HepG2 (cell line): ENCODE measurements around the gene MSI2. TPM values are rescaled to one million over a fixed set of nuclear protein-coding genes. Genes with fewer than 3 reads are reported as not detected.
A peak's percentile ranks its signal among the peaks of the same experiment; 100 is the strongest.

Source experiments
- DDIT3 ChIP-seq: sonication (generic); formaldehyde crosslinking; IDR thresholded peaks from 2 replicates; pipeline ENCODE4 v1.4.0; 2020; ENCODE audit warnings: mild to moderate bottlenecking, missing genetic modification reagents
- DNMT3B ChIP-seq: conservative IDR thresholded peaks from 2 replicates; pipeline ENCODE4 v1.6.1; 2016; ENCODE audit warnings: missing biosample characterization, control low read depth
- EEA1 ChIP-seq: sonication (generic); formaldehyde crosslinking; IDR thresholded peaks from 2 replicates; pipeline ENCODE4 v1.5.1; 2020; ENCODE audit warnings: mild to moderate bottlenecking, missing genetic modification reagents, borderline replicate concordance
- GATA4 ChIP-seq: sonication (generic); IDR thresholded peaks from 2 replicates; pipeline ENCODE4 v1.6.1; 2016; ENCODE audit warnings: antibody characterized with exemption, low read depth, borderline replicate concordance
- HOXD1 ChIP-seq: sonication (generic); formaldehyde crosslinking; IDR thresholded peaks from 2 replicates; pipeline ENCODE4 v1.5.0; 2020; ENCODE audit warnings: missing genetic modification reagents
- KLF11 ChIP-seq: IDR thresholded peaks from 2 replicates; pipeline ENCODE4 v1.6.1; 2016; ENCODE audit warnings: missing compliant biosample characterization
- MTA3 ChIP-seq: sonication (generic); formaldehyde crosslinking; IDR thresholded peaks from 2 replicates; pipeline ENCODE4 v1.4.0; 2020; ENCODE audit warnings: missing genetic modification reagents
- MTF1 ChIP-seq: sonication (generic); formaldehyde crosslinking; IDR thresholded peaks from 2 replicates; pipeline ENCODE4 v1.5.0; 2020; ENCODE audit warnings: missing genetic modification reagents
- NCOA1 ChIP-seq: sonication (generic); formaldehyde crosslinking; IDR thresholded peaks from 2 replicates; pipeline ENCODE4 v1.9.0; 2021; ENCODE audit warnings: missing genetic modification reagents
- PRDM10 ChIP-seq: sonication (generic); formaldehyde crosslinking; IDR thresholded peaks from 2 replicates; pipeline ENCODE4 v1.4.0; 2020; ENCODE audit warnings: low read depth, missing genetic modification reagents
- PRMT3 ChIP-seq: sonication (generic); formaldehyde crosslinking; IDR thresholded peaks from 2 replicates; pipeline ENCODE4 v1.8.1; 2022; ENCODE audit warnings: low read depth, mild to moderate bottlenecking, moderate library complexity, missing genetic modification reagents, borderline replicate concordance
- SCMH1 ChIP-seq: sonication (generic); formaldehyde crosslinking; IDR thresholded peaks from 2 replicates; pipeline ENCODE4 v1.9.0; 2021; ENCODE audit warnings: missing genetic modification reagents, mild to moderate bottlenecking, borderline replicate concordance
- SYNCRIP ChIP-seq: fragments of 200-400 bp; formaldehyde crosslinking; IDR thresholded peaks from 2 replicates; pipeline ENCODE4 v1.6.1; 2018; ENCODE audit warnings: mild to moderate bottlenecking, low read depth, low read length; ENCODE audit not compliant: insufficient read depth
- TRAFD1 ChIP-seq: sonication (generic); formaldehyde crosslinking; IDR thresholded peaks from 2 replicates; pipeline ENCODE4 v1.5.1; 2020; ENCODE audit warnings: missing genetic modification reagents, mild to moderate bottlenecking, borderline replicate concordance
- ZBTB14 ChIP-seq: sonication (generic); formaldehyde crosslinking; IDR thresholded peaks from 2 replicates; pipeline ENCODE4 v1.4.0; 2020; ENCODE audit warnings: missing genetic modification reagents
- ZNF10 ChIP-seq: sonication (generic); formaldehyde crosslinking; IDR thresholded peaks from 2 replicates; pipeline ENCODE4 v1.4.0; 2020; ENCODE audit warnings: mild to moderate bottlenecking, low read depth, missing genetic modification reagents, borderline replicate concordance
- ZNF180 ChIP-seq: sonication (generic); formaldehyde crosslinking; IDR thresholded peaks from 2 replicates; pipeline ENCODE4 v1.4.0; 2020; ENCODE audit warnings: low read depth, missing genetic modification reagents, borderline replicate concordance
- ZNF205 ChIP-seq: IDR thresholded peaks from 2 replicates; pipeline ENCODE4 v1.6.1; 2018; ENCODE audit warnings: missing biosample characterization, missing genetic modification reagents
- ZNF296 ChIP-seq: sonication (generic); formaldehyde crosslinking; conservative IDR thresholded peaks from 2 replicates; pipeline ENCODE4 v1.5.0; 2020; ENCODE audit warnings: mild to moderate bottlenecking, missing genetic modification reagents
- ZNF432 ChIP-seq: sonication (generic); formaldehyde crosslinking; IDR thresholded peaks from 2 replicates; pipeline ENCODE4 v1.5.0; 2020; ENCODE audit warnings: missing genetic modification reagents, mild to moderate bottlenecking, borderline replicate concordance
- ZNF567 ChIP-seq: sonication (generic); formaldehyde crosslinking; IDR thresholded peaks from 2 replicates; pipeline ENCODE4 v1.8.1; 2023; ENCODE audit warnings: mild to moderate bottlenecking, missing genetic modification reagents, borderline replicate concordance
- ZNF737 ChIP-seq: sonication (generic); formaldehyde crosslinking; IDR thresholded peaks from 2 replicates; pipeline ENCODE4 v1.5.0; 2020; ENCODE audit warnings: missing genetic modification reagents, mild to moderate bottlenecking, borderline replicate concordance
- polyA plus RNA-seq, 8 experiments: library from polyadenylated mRNA; depleted of rRNA in 3 of 8; stranded (reverse) in 7 of 8; unstranded in 1 of 8; fragments of >200 nt; fragmentation: Illumina TruSeq in 4 of 8; extraction: Trizol in 4 of 8; gene quantifications; 2 replicates each; pipeline versions ENCODE4 v1.2.1 to v1.2.3, GENCODE V29; 2011 to 2016; ENCODE audit warnings: low read depth in 4 of 8, missing spikeins in 1 of 8, mixed read lengths in 1 of 8; ENCODE audit not compliant: insufficient read depth in 1 of 8
- total RNA-seq, 5 experiments: library from RNA; depleted of rRNA; stranded (reverse); fragments of >200 nt; fragmentation: Illumina TruSeq; extraction: Trizol; gene quantifications; 2 replicates each; pipeline ENCODE4 v1.2.3, GENCODE V29; 2016; ENCODE audit warnings: low read depth in 1 of 5

Gene MSI2
- total and polyA plus RNA-seq, 2 of the 13 experiments (the other 11 are each of a cell fraction or from before 2014, with no cell fraction given) = 77.5 to 78.4 TPM

- peak; percentile 95 for TF ChIP-seq PRDM10 (CRISPR knock-in tag)
- TF ChIP-seq DNMT3B = no peak
- TF ChIP-seq GATA4 = peak; percentile 13; the same call in 1 of the 2 replicates
- TF ChIP-seq ZNF737 (CRISPR knock-in tag) = no peak
- TF ChIP-seq ZNF180 (CRISPR knock-in tag) = no peak
- no peak for TF ChIP-seq ZNF10
- no peak for TF ChIP-seq MTF1 (CRISPR knock-in tag)
- no peak for TF ChIP-seq DDIT3 (CRISPR knock-in tag)
- TF ChIP-seq ZNF432 (CRISPR knock-in tag) = no peak
- TF ChIP-seq TRAFD1 (CRISPR knock-in tag) = 0 out of 2 replicates have a peak, but pooled peaks have one; percentile 35
- TF ChIP-seq EEA1 (CRISPR knock-in tag) = no peak
- TF ChIP-seq NCOA1 (CRISPR knock-in tag) = 0 out of 2 replicates have a peak, but pooled peaks have one; percentile 26
- TF ChIP-seq KLF11 = no peak; the same call in 1 of the 2 replicates
- TF ChIP-seq PRMT3 (CRISPR knock-in tag) = no peak
- peak; percentile 93 for TF ChIP-seq ZNF205 (CRISPR knock-in tag)
- TF ChIP-seq HOXD1 (CRISPR knock-in tag) = peak; percentile 67; the same call in 1 of the 2 replicates
- TF ChIP-seq MTA3 = no peak
- TF ChIP-seq SCMH1 (CRISPR knock-in tag) = no peak
- TF ChIP-seq ZNF567 (CRISPR knock-in tag) = no peak
- TF ChIP-seq ZBTB14 (CRISPR knock-in tag) = no peak
- TF ChIP-seq ZNF296 (CRISPR knock-in tag) = no peak
- no peak for TF ChIP-seq SYNCRIP
Observed at GRCh38 chr17:57516290-57517230, 260.2 kb downstream of the MSI2 start (continued).
